ENCODE data around the gene ABCA10.

ABCA10 gene

GRCh38 chr17:69130627-69131296 lies 97.9 kb downstream of the ABCA10 start:
- TF ChIP-seq CTCF (conservative IDR thresholded peaks at IDR 0.05; ENCODE audit: low read length) = no peak
- no peak for DNase-seq (ENCODE audit: low read depth)

GRCh38 chr17:69123626-69124025 lies 105.0 kb downstream of the ABCA10 start:
- DNase-seq (ENCODE audit: low read depth) = no peak
- no peak overlapping the region for H3K4me3 ChIP-seq (ENCODE audit: low read length)
- TF ChIP-seq CTCF (conservative IDR thresholded peaks at IDR 0.05; ENCODE audit: low read length) = no peak

More at GRCh38 chr17:69130627-69131296, 97.9 kb downstream of the ABCA10 start:
- H3K4me3 ChIP-seq (ENCODE audit: low read length) = no peak overlapping the region

- DNase-seq (ENCODE audit: low read depth) = no peak
- H3K4me3 ChIP-seq (ENCODE audit: low read length) = no peak overlapping the region
- TF ChIP-seq CTCF (conservative IDR thresholded peaks at IDR 0.05; ENCODE audit: low read length) = no peak
These were observed 106.6 kb downstream of the ABCA10 start for GRCh38 chr17:69122065-69122464.

GRCh38 chr17:69117855-69118784 lies 110.5 kb downstream of the ABCA10 start:
- no peak for DNase-seq (ENCODE audit: low read depth)
- no peak overlapping the region for H3K4me3 ChIP-seq (ENCODE audit: low read length)
- TF ChIP-seq CTCF (conservative IDR thresholded peaks at IDR 0.05; ENCODE audit: low read length) = no peak

DNA sequence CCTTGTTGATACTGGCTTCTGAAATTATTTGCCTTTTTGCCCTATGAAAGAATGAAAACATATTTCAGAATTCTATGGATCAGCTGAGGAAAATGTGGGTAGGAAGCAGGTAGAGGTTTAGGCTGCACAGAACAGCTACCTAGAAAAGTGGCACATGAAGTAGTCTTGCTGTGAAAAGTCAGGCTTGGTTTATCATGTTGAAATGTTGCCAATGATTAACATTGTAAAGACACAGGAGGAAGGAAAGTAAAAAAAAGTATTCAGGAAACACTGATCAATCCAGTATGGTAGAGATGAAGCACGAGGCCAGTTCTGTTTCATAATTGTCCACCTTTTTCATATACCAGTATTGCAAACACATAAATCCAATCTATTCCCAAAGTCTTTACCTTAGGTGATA lies 116.8 kb downstream of the ABCA10 start:
- H3K4me3 ChIP-seq (ENCODE audit: low read length) = no peak overlapping the region
- no peak for DNase-seq (ENCODE audit: low read depth)

DNA sequence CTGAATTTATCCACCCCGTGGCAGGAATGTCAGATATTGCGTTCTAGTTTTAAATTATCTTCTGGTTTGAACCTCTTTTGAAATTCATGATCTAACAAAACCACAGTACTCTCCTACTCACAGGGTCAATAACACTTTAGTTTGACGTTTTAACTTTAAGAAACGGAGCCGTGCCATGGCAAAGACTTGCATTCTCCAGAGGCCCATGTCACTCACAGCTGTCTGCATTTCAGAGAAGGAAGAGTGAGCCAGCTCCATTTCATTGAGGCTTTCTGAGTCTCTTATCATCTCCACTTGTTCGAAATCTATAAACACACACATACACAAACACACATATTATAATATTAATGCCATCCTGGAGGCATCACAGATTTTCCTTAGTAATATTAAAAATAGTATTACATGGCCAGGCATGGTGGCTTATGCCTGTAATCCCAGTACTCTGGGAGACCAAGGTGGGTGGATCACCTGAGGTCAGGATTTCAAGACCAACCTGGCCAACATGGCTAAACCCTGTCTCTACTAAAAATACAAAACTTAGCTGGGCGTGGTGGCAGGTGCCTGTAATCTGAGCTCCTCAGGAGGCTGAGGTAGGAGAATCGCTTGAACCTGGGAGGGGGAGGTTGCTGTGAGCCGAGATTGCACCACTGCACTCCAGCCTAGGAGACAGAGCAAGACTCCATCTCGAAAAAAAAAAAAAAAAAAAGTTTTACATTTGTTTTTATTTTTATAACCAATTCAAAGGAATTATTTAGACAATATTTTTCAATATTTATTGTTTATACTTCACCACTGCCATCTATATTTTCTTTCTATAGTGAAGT lies 122.5 kb downstream of the ABCA10 start:
- H3K4me3 ChIP-seq (ENCODE audit: low read length) = no peak overlapping the region
- no peak for DNase-seq (ENCODE audit: low read depth)
- TF ChIP-seq CTCF (conservative IDR thresholded peaks at IDR 0.05; ENCODE audit: low read length) = no peak

More for the DNA sequence above, 116.8 kb downstream of the ABCA10 start:
- no peak for TF ChIP-seq CTCF (conservative IDR thresholded peaks at IDR 0.05; ENCODE audit: low read length)

Measured in AG10803 (cell line).